Stimulated activated CD4-positive, alpha-beta T cell treated with anti-CD3 and anti-CD28 coated beads, Interleukin-4, amount 100 ng/mL, for 4 hours (primary cell): ENCODE results near the gene EDNRB.
"Not testable (repeated sequence)": the region's sequence is repeated elsewhere in the genome, so short reads cannot be mapped to it uniquely, and the experiment has no call there.

Experiments used
- DNase-seq, 2 experiments: peaks; one replicate each; pipeline ENCODE4 v3.0.0-alpha.2; 2020

Gene EDNRB

GRCh38 chr13:77896536-77896935, 22.1 kb downstream of the EDNRB start:
- DNase-seq, result no peak

DNA sequence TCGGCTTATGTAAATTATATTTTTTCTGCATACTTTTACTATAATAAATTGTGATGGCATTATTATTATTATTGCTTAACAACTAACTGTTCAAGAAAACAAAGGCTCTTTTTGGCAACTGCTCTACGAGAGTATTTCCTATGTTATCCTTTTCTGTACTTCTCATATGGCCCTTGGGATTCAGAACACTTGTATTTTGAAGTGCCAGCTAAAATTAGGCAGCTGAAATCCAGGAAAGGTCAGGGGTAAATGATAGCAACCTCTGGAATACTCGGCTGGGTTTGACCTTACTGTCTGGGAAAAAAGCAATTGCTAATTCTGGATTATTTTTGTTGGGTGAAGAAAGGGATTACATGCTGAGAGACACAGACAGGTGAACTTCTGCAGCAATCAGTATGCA, 23.9 kb downstream of the EDNRB start:
- no peak for DNase-seq

GRCh38 chr13:77893066-77893465, 25.6 kb downstream of the EDNRB start:
- no peak for DNase-seq

GRCh38 chr13:77892491-77892890, 26.1 kb downstream of the EDNRB start:
- no peak for DNase-seq

DNA sequence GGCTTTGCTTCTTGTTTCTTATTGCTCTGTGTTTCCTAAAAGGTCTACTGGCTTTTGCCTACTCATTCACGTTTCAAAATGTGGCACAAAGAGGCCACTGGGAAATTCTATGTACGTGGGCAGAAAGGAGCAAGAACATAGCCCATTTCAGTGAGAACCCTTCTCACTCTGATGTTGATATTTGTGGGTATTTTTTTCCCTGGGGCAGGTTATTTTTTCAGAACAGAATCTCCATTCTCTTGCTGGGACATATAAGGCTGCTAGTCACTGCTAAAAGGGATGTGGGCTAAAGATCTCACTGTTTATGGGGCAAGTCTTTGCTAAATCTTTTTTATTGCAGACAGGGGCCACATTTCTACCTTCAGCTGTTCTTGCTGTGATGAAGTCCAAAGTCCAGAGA, 27.1 kb downstream of the EDNRB start:
- no peak for DNase-seq

- DNase-seq, result no peak
Observed at GRCh38 chr13:77891041-77891440, 27.6 kb downstream of the EDNRB start.

- no peak for DNase-seq
Observed at GRCh38 chr13:77883328-77883727, 35.3 kb downstream of the EDNRB start.

- DNase-seq, result no peak
Observed at GRCh38 chr13:77878190-77878589, 40.4 kb downstream of the EDNRB start.

DNA sequence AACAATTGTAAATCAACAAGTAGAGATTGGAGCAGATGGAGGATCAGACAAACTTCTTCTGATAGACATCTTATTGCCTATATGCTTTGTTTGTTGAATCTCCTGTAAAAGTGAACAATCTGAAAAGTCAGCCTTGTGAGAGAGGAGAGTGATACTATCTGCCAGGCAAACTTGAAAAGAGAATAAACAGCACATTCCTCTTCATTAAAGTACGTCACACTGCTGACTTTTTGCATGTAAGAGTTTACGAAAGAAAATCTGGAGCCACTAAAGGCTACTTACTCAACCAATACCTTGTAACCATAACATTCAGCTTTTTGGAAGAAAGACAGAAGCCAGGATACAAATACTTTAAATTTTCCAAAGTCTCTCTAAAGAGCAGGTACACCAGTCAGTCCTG, 42.5 kb downstream of the EDNRB start:
- no peak for DNase-seq

DNA sequence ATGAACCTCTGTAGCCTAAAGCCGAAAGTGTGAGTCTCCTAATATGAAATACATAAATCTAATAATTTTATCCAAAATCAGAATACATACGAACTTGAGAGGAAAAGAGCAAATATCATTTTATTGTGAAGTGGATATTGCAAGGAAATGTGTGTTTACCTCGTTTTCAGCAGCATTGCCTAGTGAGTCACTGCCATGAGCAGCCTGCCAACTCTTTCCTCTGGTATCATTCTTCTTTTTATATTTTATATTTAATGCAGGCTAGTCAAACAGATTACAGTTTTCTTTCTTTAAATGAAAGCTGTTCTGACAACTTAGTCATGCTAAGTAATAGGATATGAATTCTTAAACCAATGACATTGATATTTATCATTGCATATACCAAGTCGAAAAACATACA, 44.2 kb downstream of the EDNRB start:
- no peak for DNase-seq

DNA sequence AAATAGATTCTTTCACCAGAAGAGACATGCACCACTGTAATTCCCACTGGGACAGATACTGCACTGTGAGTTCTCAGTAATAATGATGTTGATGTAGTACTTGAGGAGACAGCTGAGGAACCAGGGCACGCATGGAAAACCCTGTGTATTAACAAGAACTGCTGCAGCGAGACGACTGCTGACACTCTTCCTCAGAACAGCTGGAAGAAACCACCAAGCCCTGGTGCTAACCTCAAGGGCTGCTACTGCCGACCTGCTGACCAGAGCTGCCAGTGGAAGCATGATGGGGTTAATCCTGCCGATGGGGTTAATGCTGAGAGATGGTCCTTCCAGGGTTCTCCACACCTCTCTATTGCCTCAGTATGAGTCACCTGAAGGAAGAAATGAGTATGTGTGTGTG, 45.6 kb downstream of the EDNRB start:
- no peak for DNase-seq

GRCh38 chr13:77871596-77871995, 47.0 kb downstream of the EDNRB start:
- no peak for DNase-seq

DNA sequence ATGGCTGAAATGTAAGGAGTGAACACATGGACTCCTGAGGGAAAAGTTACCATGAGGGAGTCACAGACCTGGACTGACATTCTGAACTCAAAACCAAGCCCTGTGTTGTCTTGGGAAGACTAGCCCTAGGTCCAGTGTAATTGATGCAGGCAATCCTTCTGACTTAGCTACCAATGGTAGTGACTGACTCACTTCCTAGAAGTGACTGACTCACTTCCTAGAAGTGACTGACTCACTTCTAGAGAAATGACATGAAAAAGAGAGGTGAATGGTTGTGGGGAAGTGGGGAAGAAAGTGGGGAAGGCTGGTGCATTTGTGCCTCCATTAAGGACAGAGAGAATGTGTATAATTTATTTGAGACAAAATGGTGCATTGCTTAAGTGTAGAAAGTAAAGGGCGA, 49.9 kb downstream of the EDNRB start:
- DNase-seq, result no peak

GRCh38 chr13:77866971-77867370, 51.7 kb downstream of the EDNRB start:
- DNase-seq, result no peak

DNA sequence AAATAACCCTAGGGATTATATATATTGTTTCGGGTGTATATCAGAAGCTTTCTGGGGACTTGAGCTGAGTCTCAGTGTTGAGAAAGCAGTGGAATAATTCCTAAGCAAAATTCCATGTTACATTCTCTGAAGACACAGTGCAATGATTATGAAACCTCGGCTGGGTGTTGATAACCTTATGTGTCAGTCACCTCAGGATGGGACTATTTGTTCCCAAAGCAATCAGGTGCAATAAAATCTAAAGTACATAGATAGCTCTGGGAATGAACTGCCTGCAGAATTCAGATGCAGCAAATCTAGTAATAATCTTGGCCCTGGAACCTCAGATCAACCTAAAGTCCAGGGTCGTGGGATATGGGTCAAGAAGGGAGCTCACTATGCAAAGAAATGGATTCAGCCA, 53.0 kb downstream of the EDNRB start:
- DNase-seq, result no peak

DNA sequence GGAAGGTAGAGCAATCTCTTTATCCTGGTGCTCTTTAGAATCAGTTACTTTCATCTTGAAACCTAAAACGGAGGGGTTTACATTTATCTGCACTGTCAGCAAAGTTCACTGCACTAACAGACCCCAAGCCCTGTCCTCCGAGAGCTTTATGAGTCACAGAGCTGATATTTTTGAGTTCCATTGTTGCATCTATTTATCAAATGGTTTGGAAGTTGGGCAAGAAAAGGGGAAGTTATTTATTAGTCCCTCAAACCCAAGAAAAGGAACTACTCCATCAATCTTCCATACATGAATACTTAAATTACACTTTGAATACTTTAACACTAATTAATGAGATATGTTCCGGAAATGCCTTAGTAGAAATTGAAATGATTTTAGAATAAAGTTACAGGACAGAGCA, 55.5 kb downstream of the EDNRB start:
- DNase-seq, result no peak

DNA sequence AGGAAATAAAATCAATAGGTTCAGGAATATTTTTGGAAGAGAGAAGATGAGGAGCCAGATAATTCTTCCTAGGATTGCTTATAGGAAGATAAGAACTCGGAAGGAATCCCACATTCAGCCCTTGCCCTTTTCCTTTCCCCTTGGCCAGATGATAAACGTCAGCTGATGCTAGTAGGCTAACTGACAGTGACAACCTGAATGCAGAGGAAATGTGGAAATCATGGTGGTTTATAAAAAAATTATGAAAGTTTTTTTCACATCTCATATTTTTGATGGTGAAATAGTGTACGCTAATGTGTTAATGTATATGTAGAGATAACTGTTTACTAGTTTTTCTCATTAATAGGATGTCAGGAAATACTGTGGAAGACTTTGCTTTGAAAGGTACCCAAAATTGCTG, 56.9 kb downstream of the EDNRB start:
- no peak for DNase-seq

DNA sequence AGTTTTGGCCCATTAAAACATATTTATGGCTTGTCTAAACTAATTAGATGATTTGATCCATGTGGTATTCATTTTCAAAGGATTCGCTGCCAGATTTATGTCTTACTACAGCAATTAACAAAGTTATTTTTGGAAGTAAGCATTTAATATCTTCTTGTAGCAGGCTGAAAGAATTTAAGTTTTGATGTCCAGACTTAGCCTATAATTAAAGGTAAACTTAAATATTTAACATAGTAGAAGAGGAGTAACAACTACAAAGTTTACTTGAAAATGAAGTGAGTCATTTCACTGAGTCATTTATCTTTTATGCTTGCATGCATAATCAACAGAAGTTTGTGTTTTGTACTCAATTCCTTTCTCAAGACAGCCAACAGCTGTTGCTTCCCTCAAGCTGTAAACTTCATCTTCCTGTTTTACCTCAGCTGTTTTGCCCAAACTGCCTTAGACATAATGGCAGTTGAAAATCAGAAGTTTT, 58.1 kb downstream of the EDNRB start:
- no peak for DNase-seq

GRCh38 chr13:77859450-77859849, 59.2 kb downstream of the EDNRB start:
- no peak for DNase-seq

- no peak for DNase-seq
Observed at GRCh38 chr13:77857531-77858209, 61.0 kb downstream of the EDNRB start.

- DNase-seq, result no peak
Observed at GRCh38 chr13:77853703-77854102, 64.9 kb downstream of the EDNRB start.

DNA sequence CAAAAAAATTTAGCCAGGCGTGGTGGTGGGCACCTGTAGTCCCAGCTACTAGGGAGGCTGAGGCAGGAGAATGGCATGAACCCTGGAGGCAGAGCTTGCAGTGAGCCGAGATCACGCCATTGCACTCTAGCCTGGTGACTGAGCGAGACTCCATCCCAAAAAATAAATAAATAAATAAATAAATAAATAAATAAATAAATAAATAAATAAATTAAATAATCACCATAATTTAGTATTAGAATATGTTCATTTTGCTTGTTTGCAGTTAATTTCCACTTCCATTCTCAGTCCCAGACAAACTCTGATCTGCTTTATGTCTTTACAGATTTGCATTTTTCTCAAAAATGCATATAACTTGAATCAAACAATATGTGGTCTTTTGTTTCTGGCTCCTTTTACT, 70.6 kb downstream of the EDNRB start:
- DNase-seq, result not testable (repeated sequence)

DNA sequence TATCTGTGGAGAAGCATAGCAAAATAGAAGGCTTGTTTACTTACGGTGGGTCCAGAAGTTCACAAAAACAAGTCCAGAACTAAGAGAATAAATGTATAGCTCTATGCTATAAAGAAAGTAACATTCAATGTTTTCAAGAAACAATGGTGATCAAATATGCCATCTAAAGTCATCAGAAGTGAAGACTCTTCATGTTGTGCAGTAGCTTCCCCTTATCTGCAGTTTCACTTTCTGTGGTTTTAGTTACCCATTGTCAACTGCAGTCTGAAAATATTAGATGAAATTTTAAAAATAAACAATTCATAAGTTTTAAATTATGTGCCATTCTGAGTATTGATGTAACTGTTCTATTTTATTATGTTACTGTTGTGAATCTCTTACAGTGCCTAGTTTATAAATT, 72.5 kb downstream of the EDNRB start:
- DNase-seq, result no peak
